HepG2 (cell line): ENCODE results near the gene TBC1D24. TPM values are rescaled to one million over a fixed set of nuclear protein-coding genes. Genes with fewer than 3 reads are reported as not detected.

Experiments used
- AFF4 ChIP-seq: sonication (generic); formaldehyde crosslinking; IDR thresholded peaks from 2 replicates; pipeline ENCODE4 v1.4.0; 2020; ENCODE audit warnings: missing genetic modification reagents
- BRD4 ChIP-seq: sonication (generic); formaldehyde crosslinking; IDR thresholded peaks from 2 replicates; pipeline ENCODE4 v1.4.0; 2020; ENCODE audit warnings: missing genetic modification reagents
- CC2D1A ChIP-seq: sonication (generic); formaldehyde crosslinking; IDR thresholded peaks from 2 replicates; pipeline ENCODE4 v1.8.1; 2023; ENCODE audit warnings: mild to moderate bottlenecking, missing genetic modification reagents
- ELF1 ChIP-seq: sonication (generic); formaldehyde crosslinking; IDR thresholded peaks from 2 replicates; pipeline ENCODE4 v1.4.0; 2020; ENCODE audit warnings: missing genetic modification reagents
- GATAD2A ChIP-seq: IDR thresholded peaks from 2 replicates; pipeline ENCODE4 v1.6.1; 2016
- HNF1B ChIP-seq: sonication (generic); formaldehyde crosslinking; IDR thresholded peaks from 2 replicates; pipeline ENCODE4 v1.5.1; 2020; ENCODE audit warnings: mild to moderate bottlenecking, moderate library complexity, missing genetic modification reagents
- JUN ChIP-seq: sonication (generic); formaldehyde crosslinking; IDR thresholded peaks from 2 replicates; pipeline ENCODE4 v1.4.0; 2020; ENCODE audit warnings: mild to moderate bottlenecking, missing genetic modification reagents
- NR2F6 ChIP-seq, 2 experiments: IDR thresholded peaks; 2 replicates each; pipeline ENCODE4 v1.6.1; 2016; ENCODE audit warnings: antibody characterized with exemption in 1 of 2, mild to moderate bottlenecking in 1 of 2
- PBX3 ChIP-seq: sonication (generic); formaldehyde crosslinking; IDR thresholded peaks from 2 replicates; pipeline ENCODE4 v1.8.1; 2023; ENCODE audit warnings: missing genetic modification reagents, inconsistent platforms, borderline replicate concordance
- PHF5A ChIP-seq: IDR thresholded peaks from one replicate; pipeline ENCODE4 v1.6.1; 2018; ENCODE audit warnings: low read depth, missing genetic modification reagents; ENCODE audit not compliant: unreplicated experiment
- RFXANK ChIP-seq: IDR thresholded peaks from 2 replicates; pipeline ENCODE4 v1.6.1; 2016
- SP1 ChIP-seq, 2 experiments: fragments of 450-650 bp in 1 of 2; sonication (generic) in 1 of 2; formaldehyde crosslinking in 1 of 2; IDR thresholded peaks; 2 replicates each; pipeline versions ENCODE4 v1.4.0 to v1.6.1; 2016 to 2020; ENCODE audit warnings: missing genetic modification reagents in 1 of 2
- THAP8 ChIP-seq: sonication (generic); formaldehyde crosslinking; IDR thresholded peaks from 2 replicates; pipeline ENCODE4 v1.5.1; 2020; ENCODE audit warnings: missing genetic modification reagents, mild to moderate bottlenecking, borderline replicate concordance
- ZBTB21 ChIP-seq: sonication (generic); formaldehyde crosslinking; IDR thresholded peaks from 2 replicates; pipeline ENCODE4 v1.4.0; 2020; ENCODE audit warnings: missing genetic modification reagents
- ZFP36L1 ChIP-seq: sonication (generic); formaldehyde crosslinking; IDR thresholded peaks from 2 replicates; pipeline ENCODE4 v1.8.0; 2022; ENCODE audit warnings: mild to moderate bottlenecking, missing genetic modification reagents, moderate library complexity
- ZFX ChIP-seq: sonication (generic); formaldehyde crosslinking; IDR thresholded peaks from 2 replicates; pipeline ENCODE4 v1.4.0; 2020; ENCODE audit warnings: mild to moderate bottlenecking, low read depth, missing genetic modification reagents, moderate library complexity
- ZGPAT ChIP-seq: IDR thresholded peaks from 2 replicates; pipeline ENCODE4 v1.6.1; 2016; ENCODE audit warnings: mild to moderate bottlenecking
- ZNF431 ChIP-seq: sonication (generic); formaldehyde crosslinking; IDR thresholded peaks from 2 replicates; pipeline ENCODE4 v1.9.0; 2022; ENCODE audit warnings: missing genetic modification reagents, low read depth, mild to moderate bottlenecking, borderline replicate concordance
- ZNF720 ChIP-seq: sonication (generic); formaldehyde crosslinking; IDR thresholded peaks from 2 replicates; pipeline ENCODE4 v1.4.0; 2020; ENCODE audit warnings: missing genetic modification reagents
- ZNF724P ChIP-seq: sonication (generic); formaldehyde crosslinking; IDR thresholded peaks from 2 replicates; pipeline ENCODE4 v1.8.0; 2022; ENCODE audit warnings: missing genetic modification reagents, borderline replicate concordance
- ZNF75D ChIP-seq: sonication (generic); formaldehyde crosslinking; IDR thresholded peaks from 2 replicates; pipeline ENCODE4 v1.8.1; 2023; ENCODE audit warnings: missing genetic modification reagents, mild to moderate bottlenecking, borderline replicate concordance
- polyA plus RNA-seq, 8 experiments: library from polyadenylated mRNA; depleted of rRNA in 3 of 8; stranded (reverse) in 7 of 8; unstranded in 1 of 8; fragments of >200 nt; fragmentation: Illumina TruSeq in 4 of 8; extraction: Trizol in 4 of 8; gene quantifications; 2 replicates each; pipeline versions ENCODE4 v1.2.1 to v1.2.3, GENCODE V29; 2011 to 2016; ENCODE audit warnings: low read depth in 4 of 8, missing spikeins in 1 of 8, mixed read lengths in 1 of 8; ENCODE audit not compliant: insufficient read depth in 1 of 8
- total RNA-seq, 5 experiments: library from RNA; depleted of rRNA; stranded (reverse); fragments of >200 nt; fragmentation: Illumina TruSeq; extraction: Trizol; gene quantifications; 2 replicates each; pipeline ENCODE4 v1.2.3, GENCODE V29; 2016; ENCODE audit warnings: low read depth in 1 of 5

Gene TBC1D24
- total and polyA plus RNA-seq, 2 of the 13 experiments (the other 11 are each of a cell fraction or from before 2014, with no cell fraction given), result 7.7 to 13.7 TPM

- TF ChIP-seq HNF1B (CRISPR knock-in tag), result no peak
- TF ChIP-seq GATAD2A (CRISPR knock-in tag), result no peak
- TF ChIP-seq CC2D1A (CRISPR knock-in tag), result no peak
- TF ChIP-seq ZNF720 (CRISPR knock-in tag), result no peak
- TF ChIP-seq ZBTB21, result no peak
- no peak for TF ChIP-seq JUN
- 0 out of 2 replicates have a peak, but pooled peaks have one; percentile 40 for TF ChIP-seq ZFX
- peak; percentile 38; the same call in 1 of the 2 replicates for TF ChIP-seq ZGPAT (CRISPR knock-in tag)
- no peak for TF ChIP-seq ZNF75D (CRISPR knock-in tag)
- no peak for TF ChIP-seq PHF5A (CRISPR knock-in tag)
- TF ChIP-seq THAP8 (CRISPR knock-in tag), result no peak
- TF ChIP-seq BRD4, result 0 out of 2 replicates have a peak, but pooled peaks have one; percentile 27
- no peak for TF ChIP-seq ZFP36L1
- 0 out of 2 replicates have a peak, but pooled peaks have one; percentile 15 for TF ChIP-seq ZNF431
- no peak for TF ChIP-seq SP1 (IDR thresholded peaks at IDR 0.05)
- no peak for TF ChIP-seq SP1 (CRISPR knock-in tag; IDR thresholded peaks at IDR 0.05)
- TF ChIP-seq ELF1 (CRISPR knock-in tag), result no peak
- no peak for TF ChIP-seq NR2F6 (IDR thresholded peaks at IDR 0.05)
- TF ChIP-seq NR2F6 (CRISPR knock-in tag; IDR thresholded peaks at IDR 0.05), result no peak
- TF ChIP-seq PBX3 (CRISPR knock-in tag), result no peak
- no peak for TF ChIP-seq ZNF724P (CRISPR knock-in tag)
- no peak for TF ChIP-seq AFF4 (CRISPR knock-in tag)
- TF ChIP-seq RFXANK, result no peak
These were observed 689 bp upstream of the TBC1D24 start (continued) for GRCh38 chr16:2473999-2474876.
